Liver (tissue), 9 donors: ENCODE data around the gene PPT2. TPM values are rescaled to one million over a fixed set of nuclear protein-coding genes. Genes with fewer than 3 reads are reported as not detected.

Source experiments
- DNase-seq: peaks from one replicate; pipeline ENCODE4 v3.0.0-alpha.2; 2017; ENCODE audit warnings: low spot score
- H3K27ac ChIP-seq, 2 donors: one replicate each; pipeline ENCODE4 v1.7.0; 2013; ENCODE audit warnings: inconsistent platforms in 2 of 2, low read length in 2 of 2, control low read depth in 1 of 2, low read depth in 1 of 2, mild to moderate bottlenecking in 1 of 2
- H3K27me3 ChIP-seq, 4 donors: one replicate each; pipeline versions ENCODE4 v1.6.1 to v1.7.0; 2013; ENCODE audit warnings: low read length in 3 of 4, inconsistent platforms in 1 of 4, mild to moderate bottlenecking in 1 of 4, moderate library complexity in 1 of 4; ENCODE audit not compliant: control insufficient read depth in 4 of 4, insufficient read depth in 4 of 4
- H3K36me3 ChIP-seq, 4 donors: one replicate each; pipeline versions ENCODE4 v1.6.1 to v1.7.0; 2013; ENCODE audit warnings: low read length in 3 of 4, mild to moderate bottlenecking in 3 of 4, low read depth in 1 of 4, moderate library complexity in 1 of 4; ENCODE audit not compliant: control insufficient read depth in 4 of 4, insufficient read depth in 3 of 4
- H3K4me1 ChIP-seq, 4 donors: one replicate each; pipeline versions ENCODE4 v1.6.1 to v1.7.0; 2013; ENCODE audit warnings: low read length in 3 of 4, mild to moderate bottlenecking in 3 of 4, moderate library complexity in 1 of 4; ENCODE audit not compliant: control insufficient read depth in 4 of 4, insufficient read depth in 4 of 4
- H3K4me3 ChIP-seq, 3 donors: one replicate each; pipeline versions ENCODE4 v1.6.1 to v1.7.0; 2013; ENCODE audit warnings: low read length in 3 of 3, control low read depth in 1 of 3, low read depth in 1 of 3, mild to moderate bottlenecking in 1 of 3
- H3K9ac ChIP-seq, 2 donors: one replicate each; pipeline ENCODE4 v1.7.0; 2013; ENCODE audit warnings: low read length in 2 of 2, mild to moderate bottlenecking in 2 of 2, moderate library complexity in 2 of 2, control low read depth in 1 of 2, low read depth in 1 of 2
- H3K9me3 ChIP-seq, 4 donors: one replicate each; pipeline versions ENCODE4 v1.6.1 to v1.7.0; 2013; ENCODE audit warnings: low read length in 3 of 4; ENCODE audit not compliant: control insufficient read depth in 4 of 4
- CTCF ChIP-seq: fragments of 150-350 bp; IDR thresholded peaks from 2 replicates; pipeline ENCODE4 v1.5.1; 2017; ENCODE audit warnings: improper control_type of control experiment, low read depth, low read length; ENCODE audit not compliant: missing input control
- EGR1 ChIP-seq, 2 donors: IDR thresholded peaks; 2 replicates each; pipeline ENCODE4 v1.6.1; 2016 to 2018; ENCODE audit warnings: antibody characterized with exemption in 2 of 2, low read depth in 2 of 2
- FOXA1 ChIP-seq: IDR thresholded peaks from 2 replicates; pipeline ENCODE4 v1.6.1; 2016; ENCODE audit warnings: antibody characterized with exemption
- FOXA2 ChIP-seq: IDR thresholded peaks from 2 replicates; pipeline ENCODE4 v1.6.1; 2016; ENCODE audit warnings: antibody characterized with exemption
- GABPA ChIP-seq, 2 donors: IDR thresholded peaks in 1 of 2; conservative IDR thresholded peaks in 1 of 2; 2 replicates each; pipeline ENCODE4 v1.6.1; 2016; ENCODE audit warnings: antibody characterized with exemption in 2 of 2, mild to moderate bottlenecking in 1 of 2, moderate library complexity in 1 of 2
- HNF4A ChIP-seq, 2 donors: conservative IDR thresholded peaks; 2 replicates each; pipeline ENCODE4 v1.6.1; 2016; ENCODE audit warnings: antibody characterized with exemption in 2 of 2, mild to moderate bottlenecking in 2 of 2
- JUND ChIP-seq, 2 donors: IDR thresholded peaks; 2 replicates each; pipeline ENCODE4 v1.6.1; 2016; ENCODE audit warnings: antibody characterized with exemption in 2 of 2
- MAX ChIP-seq: IDR thresholded peaks from 2 replicates; pipeline ENCODE4 v1.6.1; 2016; ENCODE audit warnings: antibody characterized with exemption
- NR2F2 ChIP-seq: IDR thresholded peaks from 2 replicates; pipeline ENCODE4 v1.6.1; 2016; ENCODE audit warnings: antibody characterized with exemption
- RAD21 ChIP-seq, 2 donors: IDR thresholded peaks; 2 replicates each; pipeline ENCODE4 v1.6.1; 2016; ENCODE audit warnings: antibody characterized with exemption in 2 of 2, mild to moderate bottlenecking in 2 of 2
- REST ChIP-seq: IDR thresholded peaks from 2 replicates; pipeline ENCODE4 v1.6.1; 2016; ENCODE audit warnings: antibody characterized with exemption, mild to moderate bottlenecking
- RXRA ChIP-seq, 2 donors: IDR thresholded peaks; 2 replicates each; pipeline ENCODE4 v1.6.1; 2017 to 2018; ENCODE audit warnings: antibody characterized with exemption in 2 of 2, mild to moderate bottlenecking in 1 of 2
- SP1 ChIP-seq: IDR thresholded peaks from 2 replicates; pipeline ENCODE4 v1.6.1; 2018; ENCODE audit warnings: antibody characterized with exemption, mild to moderate bottlenecking
- TAF1 ChIP-seq: conservative IDR thresholded peaks from 2 replicates; pipeline ENCODE4 v1.6.1; 2016; ENCODE audit warnings: antibody characterized with exemption, mild to moderate bottlenecking
- YY1 ChIP-seq: IDR thresholded peaks from 2 replicates; pipeline ENCODE4 v1.6.1; 2016; ENCODE audit warnings: antibody characterized with exemption, mild to moderate bottlenecking
- ZBTB33 ChIP-seq: IDR thresholded peaks from 2 replicates; pipeline ENCODE4 v1.6.1; 2016; ENCODE audit warnings: antibody characterized with exemption
- WGBS: extraction: QIAGEN DNeasy Blood & Tissue Kit; methylation state at CpG from one replicate; pipeline ENCODE4 v1.1.7; 2013; 5-methylcytosine and 5-hydroxymethylcytosine counted together
- polyA plus RNA-seq, 2 donors: library from polyadenylated mRNA; stranded (reverse) in 1 of 2; unstranded in 1 of 2; fragments of 200-250 nt in 1 of 2; fragments of >200 nt in 1 of 2; fragmentation: Nextera tagmentation in 1 of 2; extraction: Ambion mirVana in 1 of 2; gene quantifications; one replicate each; pipeline versions ENCODE4 v1.2.1 to v1.2.3, GENCODE V29; 2013 to 2015
- total RNA-seq, 2 donors: library from RNA; depleted of rRNA; stranded (reverse); fragments of >200 nt; gene quantifications; one replicate each; pipeline ENCODE4 v1.2.3, GENCODE V29; 2014
- donor health status: healthy.
- donor health status: healthy.
- donor health status: healthy.
- donor health status: healthy.
- donor health status: healthy.

PPT2 gene
- total and polyA plus RNA-seq, 4 donors: 7.6 to 47.4 (median 15.1) TPM

GRCh38 chr6:32127409-32127716 is 26.6 kb upstream of the PPT2 start:
- H3K4me1 ChIP-seq: peaks cover 3 to 28% (median 24%) of the 10 kb centered on the region in 4 donors
- DNase-seq: no peak
- H3K4me3 ChIP-seq: peak overlapping the region; percentile 89 to 98 (median 90)
- WGBS: 12% methylated on average over 9 of the region's 9 CpGs
- H3K9me3 ChIP-seq: no peaks in the 10 kb centered on the region
- TF ChIP-seq FOXA2 (no peak), EGR1 (IDR thresholded peaks at IDR 0.05; ENCODE audit: low read depth in 2 of 2) (no peak), HNF4A (conservative IDR thresholded peaks at IDR 0.05) (no peak), MAX (no peak), JUND (IDR thresholded peaks at IDR 0.05) (no peak), NR2F2 (no peak), YY1 (no peak), SP1 (no peak), REST (no peak), RXRA (IDR thresholded peaks at IDR 0.05) (no peak), GABPA (IDR thresholded peaks at IDR 0.05 in 1 of 2, conservative IDR thresholded peaks at IDR 0.05 in 1 of 2) (no peak), ZBTB33 (no peak), FOXA1 (no peak), CTCF (no peak)
- no peaks in the 10 kb centered on the region for H3K27me3 ChIP-seq
- no peak overlapping the region for H3K27ac ChIP-seq
- peak overlapping the region; percentile 18 to 58 for H3K9ac ChIP-seq
- peaks cover 2 to 12% (median 11%) of the 10 kb centered on the region in 4 donors for H3K36me3 ChIP-seq

- Histone ChIP-seq H3K27me3 (no peaks in the 10 kb centered on the region), H3K4me1 (peaks cover 3 to 28% (median 24%) of the 10 kb centered on the region in 4 donors), H3K9me3 (no peaks in the 10 kb centered on the region), H3K9ac (peak within 1 kb of the TSS; percentile 18 to 58), H3K4me3 (peak within 1 kb of the TSS; percentile 89 to 98 (median 90)), H3K27ac (peak within 1 kb of the TSS; percentile 63 to 76), H3K36me3 (peaks cover 2 to 12% (median 11%) of the 10 kb centered on the region in 4 donors)
- DNase-seq: peak; percentile 94
- under 1% methylated on average over 44 of the region's 44 CpGs for WGBS
- no peak for TF ChIP-seq TAF1
- TF ChIP-seq RAD21 (IDR thresholded peaks at IDR 0.05): peak in 1 of 2 donors; percentile 8
- no peak for TF ChIP-seq RXRA (IDR thresholded peaks at IDR 0.05)
- no peak for TF ChIP-seq FOXA1
- peak; percentile 77 for TF ChIP-seq ZBTB33
- no peak for TF ChIP-seq FOXA2
- peak; percentile 23 to 40 for TF ChIP-seq HNF4A (conservative IDR thresholded peaks at IDR 0.05)
- no peak for TF ChIP-seq CTCF
- TF ChIP-seq JUND (IDR thresholded peaks at IDR 0.05): peak in 1 of 2 donors; percentile 53
- TF ChIP-seq SP1: peak; percentile 64
- no peak for TF ChIP-seq NR2F2
- TF ChIP-seq YY1: peak; percentile 97
These were observed 26.0 kb upstream of the PPT2 start, which contains the start of gene ATF6B for GRCh38 chr6:32127717-32128592. Gene ATF6B (minus strand): TSS chr6:32128246. CDS start chr6:32128207, 39 bp downstream.
